ENCODE measurements around the gene MCTS1. TPM values are rescaled to one million over a fixed set of nuclear protein-coding genes. Genes with fewer than 3 reads are reported as not detected.

Gene MCTS1
- total RNA-seq (ENCODE audit: low replicate concordance), result 27.2 and 29.9 TPM in 2 replicates

DNA sequence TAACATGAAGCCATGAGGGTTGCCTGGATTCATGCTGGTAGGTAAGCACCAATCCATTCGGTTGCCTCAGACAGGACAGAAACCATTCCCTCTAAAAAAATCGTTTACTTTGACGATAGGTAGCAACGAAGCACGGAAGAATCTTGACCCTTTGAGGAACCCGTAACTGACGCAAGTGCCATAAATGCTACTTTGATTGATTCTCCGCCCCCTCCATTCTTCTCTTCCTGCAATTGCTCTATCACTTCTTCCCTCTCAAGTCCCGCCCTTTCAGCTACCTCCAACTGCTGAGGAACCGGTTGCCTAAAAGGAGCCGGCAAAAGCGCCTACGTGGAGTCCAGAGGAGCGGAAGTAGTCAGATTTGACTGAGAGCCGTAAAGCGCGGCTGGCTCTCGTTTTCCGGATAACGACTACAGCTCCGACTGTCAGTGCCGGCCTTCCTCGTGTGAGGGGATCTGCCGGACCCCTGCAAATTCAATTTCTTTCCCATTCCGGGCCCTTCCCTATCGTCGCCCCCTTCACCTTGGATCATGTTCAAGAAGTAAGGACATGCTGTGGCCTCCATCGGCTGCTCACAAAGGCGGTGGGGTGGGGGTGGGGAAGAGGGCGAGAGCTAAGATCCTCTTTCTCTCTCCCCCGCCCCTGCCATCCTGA is at the start of gene MCTS1:
Gene MCTS1, plus strand, starts transcription at position 395 of the 654 bp plus-strand sequence. Its CDS starts 136 bp downstream, at position 531.
- Histone ChIP-seq H3K9ac (peak within 1 kb of the TSS; percentile 10), H3K27ac (peak within 1 kb of the TSS; percentile 64), H3K9me3 (ENCODE audit: low read depth) (peaks cover 5% of the 10 kb centered on the region), H3K79me2 (ENCODE audit: low read depth) (peaks cover 22% of the 10 kb centered on the region), H2AFZ (replicated peaks) (peak within 1 kb of the TSS; percentile 38), H4K20me1 (ENCODE audit: low read depth) (no peaks in the 10 kb centered on the region), H3K36me3 (no peaks in the 10 kb centered on the region), H3K4me2 (peak within 1 kb of the TSS; percentile 68), H3F3A (ENCODE audit: low read depth) (peaks cover 11% of the 10 kb centered on the region), H3K4me1 (no peaks in the 10 kb centered on the region), H3K4me3 (peak within 1 kb of the TSS; percentile 54), H3K27me3 (no peaks in the 10 kb centered on the region)
- Mint-ChIP-seq H3K27me3 (ENCODE audit: insufficient read depth, low read depth) (peaks cover 2% of the 10 kb centered on the region), H3K36me3 (peaks cover 3% of the 10 kb centered on the region), H3K9me3 (peaks cover 3% of the 10 kb centered on the region), H3K4me3 (peak within 1 kb of the TSS; percentile 91), H3K4me1 (no peaks in the 10 kb centered on the region), H3K27ac (peak within 1 kb of the TSS; percentile 96)
- DNase-seq (ENCODE audit: low spot score), result peak; percentile 89
- TF ChIP-seq EZH2 (IDR thresholded peaks at IDR 0.05), result no peak
- no peak for TF ChIP-seq EZH2phosphoT487 (IDR thresholded peaks at IDR 0.05)
- TF ChIP-seq CTCF (IDR thresholded peaks at IDR 0.05), result no peak

GRCh38 chrX:120556251-120556650 is 47.6 kb upstream of the MCTS1 start:
- Histone ChIP-seq H3K4me3 (no peak overlapping the region), H3K4me2 (no peak overlapping the region), H3K4me1 (no peaks in the 10 kb centered on the region), H3K9me3 (ENCODE audit: low read depth) (no peaks in the 10 kb centered on the region), H4K20me1 (ENCODE audit: low read depth) (peaks cover 3% of the 10 kb centered on the region), H3K27ac (no peak overlapping the region), H2AFZ (replicated peaks) (no peak overlapping the region), H3K9ac (no peak overlapping the region), H3F3A (ENCODE audit: low read depth) (peaks cover 23% of the 10 kb centered on the region), H3K27me3 (no peaks in the 10 kb centered on the region), H3K36me3 (peaks cover 9% of the 10 kb centered on the region), H3K79me2 (ENCODE audit: low read depth) (peaks cover 58% of the 10 kb centered on the region)
- no peak overlapping the region for H3K27ac Mint-ChIP-seq
- H3K36me3 Mint-ChIP-seq, result peaks cover 4% of the 10 kb centered on the region
- no peaks in the 10 kb centered on the region for H3K9me3 Mint-ChIP-seq
- no peak for TF ChIP-seq CTCF (IDR thresholded peaks at IDR 0.05)
- TF ChIP-seq EZH2phosphoT487 (IDR thresholded peaks at IDR 0.05), result no peak
- no peak for TF ChIP-seq EZH2 (IDR thresholded peaks at IDR 0.05)
- H3K27me3 Mint-ChIP-seq (ENCODE audit: insufficient read depth, low read depth), result peaks cover 2% of the 10 kb centered on the region
- DNase-seq (ENCODE audit: low spot score), result no peak
- H3K4me1 Mint-ChIP-seq, result peaks cover 5% of the 10 kb centered on the region
- H3K4me3 Mint-ChIP-seq, result no peak overlapping the region

GRCh38 chrX:120559804-120560203 is 44.1 kb upstream of the MCTS1 start:
- Histone ChIP-seq H3F3A (ENCODE audit: low read depth) (peaks cover 28% of the 10 kb centered on the region), H3K4me3 (peak overlapping the region; percentile 51), H3K27me3 (no peaks in the 10 kb centered on the region), H3K79me2 (ENCODE audit: low read depth) (peaks cover 46% of the 10 kb centered on the region), H3K36me3 (peaks cover 2% of the 10 kb centered on the region), H4K20me1 (ENCODE audit: low read depth) (peaks cover 3% of the 10 kb centered on the region), H3K27ac (peak overlapping the region; percentile 99), H3K9me3 (ENCODE audit: low read depth) (no peaks in the 10 kb centered on the region), H2AFZ (replicated peaks) (no peak overlapping the region), H3K4me2 (peak overlapping the region; percentile 77), H3K4me1 (no peaks in the 10 kb centered on the region), H3K9ac (peak overlapping the region; percentile 39)
- H3K27ac Mint-ChIP-seq, result peak overlapping the region; percentile 33
- DNase-seq (ENCODE audit: low spot score), result peak; percentile 1
- peaks cover 2% of the 10 kb centered on the region for H3K27me3 Mint-ChIP-seq (ENCODE audit: insufficient read depth, low read depth)
- peaks cover 9% of the 10 kb centered on the region for H3K4me1 Mint-ChIP-seq
- peaks cover 2% of the 10 kb centered on the region for H3K36me3 Mint-ChIP-seq
- H3K4me3 Mint-ChIP-seq, result peak overlapping the region; percentile 94
- no peak for TF ChIP-seq CTCF (IDR thresholded peaks at IDR 0.05)
- no peak for TF ChIP-seq EZH2phosphoT487 (IDR thresholded peaks at IDR 0.05)
- no peak for TF ChIP-seq EZH2 (IDR thresholded peaks at IDR 0.05)
- no peaks in the 10 kb centered on the region for H3K9me3 Mint-ChIP-seq
